RPMI7951 (cell line): ENCODE measurements around the gene AADACL4. TPM values are rescaled to one million over a fixed set of nuclear protein-coding genes. Genes with fewer than 3 reads are reported as not detected.
"Not testable (repeated sequence)": the region's sequence is repeated elsewhere in the genome, so short reads cannot be mapped to it uniquely, and the experiment has no call there.

Experiments
- DNase-seq: peaks from one replicate; pipeline ENCODE4 v3.0.0-alpha.2; 2012; ENCODE audit warnings: low read depth
- total RNA-seq: library from RNA; depleted of rRNA; stranded (reverse); fragments of >200 nt; shearing (Covaris generic); gene quantifications from 2 replicates; pipeline ENCODE4 v1.2.3, GENCODE V29; 2014

AADACL4 gene
- total RNA-seq, 1 experiment from 2014 or later = not detected

GRCh38 chr1:12657885-12658512, 14.1 kb downstream of the AADACL4 start:
- not testable (repeated sequence) for DNase-seq

GRCh38 chr1:12658531-12659453, 14.9 kb downstream of the AADACL4 start:
- DNase-seq = peak; percentile 75

GRCh38 chr1:12661606-12662219, 17.8 kb downstream of the AADACL4 start:
- DNase-seq = no peak

GRCh38 chr1:12662556-12662955, 18.7 kb downstream of the AADACL4 start:
- DNase-seq = no peak

- DNase-seq = no peak
Observed at GRCh38 chr1:12665511-12665910, 21.6 kb downstream of the AADACL4 start.

GRCh38 chr1:12666141-12666735, 22.4 kb downstream of the AADACL4 start:
- peak; percentile 8 for DNase-seq

GRCh38 chr1:12669529-12670068, 25.7 kb downstream of the AADACL4 start:
- no peak for DNase-seq

GRCh38 chr1:12674358-12674757, 30.5 kb downstream of the AADACL4 start:
- DNase-seq = no peak

GRCh38 chr1:12676122-12676521, 32.2 kb downstream of the AADACL4 start:
- not testable (repeated sequence) for DNase-seq

- no peak for DNase-seq
Observed at GRCh38 chr1:12677565-12677964, 33.7 kb downstream of the AADACL4 start.

- peak; percentile 17 for DNase-seq
Observed at GRCh38 chr1:12678350-12678749, 34.5 kb downstream of the AADACL4 start.

GRCh38 chr1:12678820-12679219, 34.9 kb downstream of the AADACL4 start:
- DNase-seq = no peak

GRCh38 chr1:12690156-12690555, 46.3 kb downstream of the AADACL4 start:
- DNase-seq = no peak

- no peak for DNase-seq
Observed at GRCh38 chr1:12692967-12693782, 49.3 kb downstream of the AADACL4 start.

- DNase-seq = no peak
Observed at GRCh38 chr1:12696658-12697057, 52.8 kb downstream of the AADACL4 start.

GRCh38 chr1:12697397-12697796, 53.5 kb downstream of the AADACL4 start:
- no peak for DNase-seq

GRCh38 chr1:12703821-12704451, 60.1 kb downstream of the AADACL4 start:
- DNase-seq = no peak

GRCh38 chr1:12706061-12706460, 62.2 kb downstream of the AADACL4 start:
- no peak for DNase-seq

- DNase-seq = no peak
Observed at GRCh38 chr1:12708396-12709090, 64.7 kb downstream of the AADACL4 start.

GRCh38 chr1:12709091-12709491, 65.2 kb downstream of the AADACL4 start:
- no peak for DNase-seq
